GM19455 (cell line): ENCODE data around the gene TRIM24.

Experiments used
- ATAC-seq: cut with Tn5 transposase; IDR thresholded peaks from one replicate; pipeline ENCODE4 v1.9.1; 2021; ENCODE audit not compliant: unreplicated experiment

TRIM24 gene

DNA sequence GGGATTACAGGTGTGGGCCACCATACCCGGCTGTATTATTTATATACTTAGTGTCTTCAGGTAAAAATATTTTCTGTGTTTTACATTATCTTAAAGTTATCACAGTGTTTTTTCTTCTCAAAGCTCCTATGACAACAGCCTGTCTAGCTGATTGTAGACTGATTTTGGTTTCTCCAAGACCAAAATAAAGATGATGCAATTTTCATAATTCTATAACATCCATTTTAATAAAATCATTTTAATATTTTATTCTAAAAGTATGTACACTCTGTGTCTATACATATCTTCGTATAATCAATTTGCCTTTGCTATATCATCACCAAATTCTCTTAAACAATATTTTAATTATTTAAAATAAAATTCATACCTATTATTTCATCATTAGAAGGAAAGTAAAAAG is 108.6 kb downstream of the TRIM24 start:
- no peak for ATAC-seq

DNA sequence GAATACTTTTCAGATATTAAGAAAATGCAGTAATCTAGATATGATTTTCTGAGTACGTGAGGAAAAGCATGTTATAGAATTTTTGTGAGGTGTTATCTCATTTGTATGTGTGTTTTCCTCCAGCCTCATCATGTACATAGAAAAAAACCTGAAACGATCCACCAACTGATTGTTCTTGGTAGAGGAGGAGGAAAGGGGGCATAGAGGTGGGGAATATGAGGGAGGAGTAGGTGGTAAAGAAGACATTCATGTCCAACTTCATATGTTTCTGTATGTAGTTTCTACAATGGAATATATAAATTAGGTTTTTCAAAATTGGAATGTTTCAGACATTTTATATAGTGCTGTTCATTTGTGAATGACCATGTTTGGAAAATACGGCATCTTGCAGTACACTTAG is 109.4 kb downstream of the TRIM24 start:
- no peak for ATAC-seq

DNA sequence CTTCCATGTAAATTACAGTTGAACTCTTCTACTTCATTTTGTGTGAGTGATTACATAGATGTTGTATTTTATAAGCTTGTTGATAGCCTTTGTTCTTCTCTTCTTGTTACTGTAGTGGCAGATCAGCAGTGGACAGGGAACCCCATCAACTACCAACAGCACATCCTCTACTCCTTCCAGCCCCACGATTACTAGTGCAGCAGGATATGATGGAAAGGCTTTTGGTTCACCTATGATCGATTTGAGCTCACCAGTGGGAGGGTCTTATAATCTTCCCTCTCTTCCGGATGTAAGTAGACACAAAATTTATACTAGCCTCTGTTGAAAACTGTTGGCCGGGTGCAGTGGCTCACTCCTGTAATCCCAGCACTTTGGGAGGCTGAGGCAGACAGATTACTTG is 110.7 kb downstream of the TRIM24 start:
- no peak for ATAC-seq

DNA sequence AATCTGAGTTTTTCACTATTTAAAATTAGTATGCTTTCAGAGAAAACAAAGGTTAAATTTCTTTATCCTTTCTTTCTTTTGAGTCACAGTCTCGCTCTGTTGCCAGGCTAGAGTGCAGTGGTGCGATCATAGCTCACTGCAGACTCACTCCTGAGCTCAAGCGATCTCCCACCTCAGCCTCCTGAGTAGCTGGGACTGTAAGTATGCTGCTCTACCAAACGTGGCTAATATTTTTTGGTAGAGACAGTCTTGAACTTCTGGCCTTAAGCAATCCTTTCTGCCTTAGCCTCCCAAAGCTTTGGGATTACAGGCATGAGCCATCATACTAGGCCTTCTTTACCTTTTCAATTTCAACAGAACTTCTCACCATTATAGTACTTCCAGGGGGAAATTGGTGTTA is 113.7 kb downstream of the TRIM24 start:
- ATAC-seq: no peak

DNA sequence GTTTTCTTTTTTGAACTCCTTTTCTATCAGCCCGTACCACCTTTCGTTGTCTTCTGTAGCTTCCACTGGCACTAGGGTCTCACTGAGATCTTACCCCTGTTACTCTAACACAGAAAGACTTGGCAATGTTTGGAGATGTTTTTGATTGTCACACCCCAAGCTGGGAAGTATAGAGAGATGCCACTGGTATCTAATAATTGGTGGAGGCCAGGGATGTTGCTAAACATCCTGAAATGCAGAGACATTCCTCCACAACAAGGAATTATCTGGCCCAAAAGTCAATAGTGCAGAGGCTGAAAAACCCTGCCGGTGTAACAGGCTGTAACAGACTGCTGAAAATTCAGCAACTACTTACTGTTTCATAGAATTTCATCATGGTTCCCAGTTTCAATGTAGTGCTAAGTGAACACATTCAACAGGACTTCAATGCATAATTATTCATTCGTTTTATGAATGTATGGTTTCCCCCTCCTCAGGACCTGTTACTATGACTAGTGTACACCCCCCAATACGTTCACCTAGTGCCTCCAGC is 115.9 kb downstream of the TRIM24 start:
- ATAC-seq: no peak

DNA sequence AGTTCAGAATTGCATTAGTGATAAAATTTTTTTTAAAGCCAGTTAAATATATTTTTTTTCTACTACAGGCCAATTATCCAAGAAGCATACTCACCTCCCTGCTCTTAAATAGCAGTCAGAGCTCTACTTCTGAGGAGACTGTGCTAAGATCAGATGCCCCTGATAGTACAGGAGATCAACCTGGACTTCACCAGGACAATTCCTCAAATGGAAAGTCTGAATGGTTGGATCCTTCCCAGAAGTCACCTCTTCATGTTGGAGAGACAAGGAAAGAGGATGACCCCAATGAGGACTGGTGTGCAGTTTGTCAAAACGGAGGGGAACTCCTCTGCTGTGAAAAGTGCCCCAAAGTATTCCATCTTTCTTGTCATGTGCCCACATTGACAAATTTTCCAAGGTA is 119.1 kb downstream of the TRIM24 start:
- no peak for ATAC-seq

DNA sequence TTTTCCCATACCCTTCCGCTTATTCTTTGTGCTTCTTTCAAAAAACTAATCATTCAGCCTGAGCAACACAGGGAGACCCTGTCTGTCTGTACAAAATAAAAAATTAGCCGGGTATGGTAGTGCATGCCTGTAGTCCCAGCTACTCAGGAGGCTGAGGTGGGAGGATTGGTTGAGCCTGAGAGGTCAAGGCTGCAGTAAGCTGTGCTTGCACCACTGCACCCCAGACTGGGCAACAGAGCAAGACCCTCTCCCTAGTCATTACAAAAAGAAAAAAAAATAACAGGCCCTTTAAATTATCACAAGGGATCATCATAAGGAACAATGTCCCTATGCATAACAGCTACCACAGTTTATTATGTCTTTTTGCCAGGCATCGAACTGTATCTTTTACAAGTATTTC is 119.6 kb downstream of the TRIM24 start:
- no peak for ATAC-seq

DNA sequence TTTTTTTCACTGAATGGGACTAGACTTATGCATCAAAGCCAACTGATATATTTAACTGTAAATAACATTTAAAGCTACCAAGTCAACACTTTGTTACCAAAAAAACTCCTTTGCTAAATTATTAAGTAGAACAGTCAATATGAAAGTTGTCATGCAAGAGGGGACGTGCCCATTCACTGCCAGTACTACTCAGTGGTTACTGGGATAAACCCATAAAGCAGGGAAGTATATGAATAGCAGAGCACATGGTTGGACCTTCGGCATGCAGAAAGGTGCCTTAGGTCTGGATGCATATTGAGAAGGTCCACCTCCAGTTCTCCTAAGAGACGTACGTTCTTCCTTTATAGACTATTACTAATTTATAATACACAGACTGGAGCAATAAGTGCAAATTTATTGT is 121.0 kb downstream of the TRIM24 start:
- ATAC-seq: no peak

DNA sequence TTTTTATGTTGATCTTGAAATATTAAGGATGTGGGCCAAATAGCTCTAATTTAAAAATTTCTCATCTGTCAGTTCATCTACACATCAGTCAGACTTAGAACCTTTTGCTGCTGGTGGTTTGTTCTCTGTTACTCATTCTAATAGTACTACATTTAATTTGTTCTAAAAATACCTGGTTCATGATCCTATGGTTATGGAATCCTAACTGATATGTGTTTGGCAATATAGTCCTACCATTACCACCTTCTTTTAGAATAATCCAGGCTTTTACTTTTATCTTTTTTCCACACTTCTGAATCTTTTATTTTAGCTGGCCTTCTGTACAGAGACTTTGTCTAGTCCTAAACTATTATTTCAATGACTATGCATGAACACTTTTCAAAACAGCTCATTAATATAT is 124.2 kb downstream of the TRIM24 start:
- ATAC-seq: no peak

DNA sequence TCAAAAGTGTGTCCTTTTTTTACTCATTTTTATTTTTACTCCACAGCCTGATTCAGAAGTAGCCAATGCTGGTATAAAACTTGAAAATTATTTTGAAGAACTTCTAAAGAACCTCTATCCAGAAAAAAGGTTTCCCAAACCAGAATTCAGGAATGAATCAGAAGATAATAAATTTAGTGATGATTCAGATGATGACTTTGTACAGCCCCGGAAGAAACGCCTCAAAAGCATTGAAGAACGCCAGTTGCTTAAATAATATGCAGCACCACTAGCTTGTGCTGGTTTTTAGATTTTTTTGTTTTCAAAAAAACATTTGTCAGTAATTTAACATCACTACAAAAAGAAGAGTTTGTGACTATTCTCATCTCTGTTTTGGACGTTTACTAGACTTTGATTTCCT is 124.6 kb downstream of the TRIM24 start:
- no peak for ATAC-seq

DNA sequence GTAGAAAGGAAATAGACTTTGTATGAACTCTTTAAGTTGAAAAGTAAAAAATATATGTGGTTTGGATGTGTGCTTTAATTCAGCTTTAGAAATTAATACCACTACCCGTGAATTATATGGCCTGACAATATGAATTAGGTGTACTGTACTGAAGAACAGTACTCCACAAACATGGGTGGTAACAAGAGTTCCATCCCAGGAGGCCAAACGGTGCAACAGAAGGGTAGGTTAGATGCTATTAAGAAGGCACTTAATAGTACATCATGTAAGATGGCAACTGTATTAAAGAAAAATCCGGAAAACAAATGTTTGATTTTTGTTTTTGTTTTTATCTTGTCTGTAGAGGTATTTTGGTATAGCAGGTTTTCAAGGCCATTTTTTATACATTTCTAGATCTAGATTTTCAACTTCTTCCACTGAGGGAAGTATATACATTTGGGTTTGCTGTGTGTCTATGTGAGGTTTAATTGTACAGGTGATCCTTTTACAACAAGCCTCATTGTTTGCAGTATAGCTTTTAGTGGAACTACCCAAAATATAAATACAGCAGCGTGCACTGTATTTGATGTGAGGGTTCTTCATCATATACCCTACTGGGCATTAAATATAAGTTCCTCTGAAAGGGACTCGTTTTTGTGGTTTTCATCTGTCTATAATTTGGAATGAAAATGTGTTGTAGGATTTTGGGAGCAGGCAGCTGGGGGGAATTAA is 125.4 kb downstream of the TRIM24 start:
- ATAC-seq: no peak

DNA sequence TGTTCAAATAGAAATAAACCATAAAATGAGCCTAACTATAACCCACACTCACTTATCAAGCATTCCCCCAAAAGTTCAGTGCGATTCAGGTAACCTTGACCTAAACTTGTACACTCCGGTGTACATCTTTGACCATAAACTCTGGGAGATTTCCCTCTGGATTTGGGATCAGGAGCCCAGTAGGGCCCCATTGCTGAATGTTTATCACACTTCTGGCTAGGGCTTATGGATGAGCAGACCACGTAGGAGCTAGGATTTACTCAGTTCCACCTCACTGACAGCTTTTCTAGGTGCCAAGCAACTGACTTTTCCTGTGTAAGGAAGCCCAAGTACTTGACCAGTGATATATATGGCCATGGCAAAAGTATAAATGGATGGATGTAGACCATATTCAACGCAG is 127.4 kb downstream of the TRIM24 start:
- no peak for ATAC-seq

DNA sequence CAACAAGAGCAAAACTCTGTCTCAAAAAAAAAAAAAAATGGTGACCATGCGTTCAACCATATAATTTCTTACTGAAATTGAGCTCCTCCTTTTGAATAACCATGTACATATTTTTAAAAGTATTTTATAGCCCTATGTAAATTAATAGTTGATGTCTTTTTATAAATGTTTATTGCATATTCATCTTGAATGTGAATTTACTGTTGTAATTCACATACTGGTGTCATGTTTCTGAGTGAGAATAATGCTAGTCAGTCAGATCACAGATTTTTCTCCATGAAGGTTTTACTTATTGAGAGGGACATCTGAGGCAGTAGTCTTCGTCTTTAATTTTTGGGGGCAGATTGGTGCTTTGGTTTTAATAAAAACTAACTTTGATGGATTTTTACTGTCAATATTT is 128.9 kb downstream of the TRIM24 start:
- ATAC-seq: no peak

DNA sequence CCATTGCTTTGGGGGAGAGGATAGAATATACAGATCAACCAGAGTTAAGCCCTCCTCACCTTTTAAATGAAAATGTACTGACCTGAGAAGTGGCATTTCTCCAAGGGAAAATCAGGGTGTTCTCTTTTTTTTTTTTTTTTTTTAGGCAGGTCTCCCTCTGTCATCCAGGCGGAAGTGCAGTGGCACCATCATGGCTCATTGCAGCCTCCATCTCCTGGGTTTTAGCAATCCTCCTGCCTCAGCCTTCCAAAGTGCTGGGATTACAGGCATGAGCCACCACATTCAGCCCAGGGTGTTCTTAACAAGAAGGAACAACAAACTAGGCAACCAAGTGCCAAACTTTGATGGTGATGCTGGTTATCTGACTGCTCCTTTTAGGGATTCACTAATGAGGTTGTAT is 130.1 kb downstream of the TRIM24 start:
- ATAC-seq: no peak

DNA sequence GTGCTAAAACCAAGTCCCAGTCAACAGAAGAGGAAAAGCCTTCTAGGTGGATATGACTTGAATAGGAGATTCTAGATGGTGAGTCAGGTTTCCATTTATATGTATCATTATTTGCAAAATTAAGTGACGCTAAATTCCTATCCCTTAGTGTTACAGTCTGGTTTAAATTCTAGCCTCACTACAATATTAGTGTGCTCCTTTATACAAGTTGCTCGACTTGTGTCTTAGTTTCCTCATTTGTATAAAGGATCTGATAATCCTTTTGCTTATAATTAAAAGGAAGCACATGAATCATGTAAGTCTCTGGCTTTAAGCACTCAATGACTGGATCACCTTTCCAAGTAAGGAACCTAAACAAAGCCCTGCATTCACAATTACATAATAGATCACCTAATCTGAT is 135.4 kb downstream of the TRIM24 start:
- no peak for ATAC-seq

DNA sequence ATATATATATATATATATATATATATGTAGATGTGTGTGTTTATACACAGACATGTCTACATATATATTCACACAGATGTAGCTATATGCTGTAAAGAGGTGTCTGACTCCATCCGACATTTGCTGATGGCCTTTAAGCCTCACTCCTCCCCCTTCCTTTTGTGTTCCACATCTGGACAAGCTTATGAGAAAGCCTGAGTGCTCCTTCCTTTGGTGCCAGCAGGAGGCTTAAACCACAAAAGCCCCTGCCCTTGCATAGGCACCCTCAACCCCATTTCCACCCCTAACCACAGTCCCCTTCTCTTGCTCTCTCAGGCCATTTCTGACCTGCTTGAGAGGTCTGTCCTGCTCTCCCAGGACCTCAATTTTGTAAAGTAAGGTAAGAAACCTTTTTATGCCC is 142.4 kb downstream of the TRIM24 start:
- ATAC-seq: no peak

DNA sequence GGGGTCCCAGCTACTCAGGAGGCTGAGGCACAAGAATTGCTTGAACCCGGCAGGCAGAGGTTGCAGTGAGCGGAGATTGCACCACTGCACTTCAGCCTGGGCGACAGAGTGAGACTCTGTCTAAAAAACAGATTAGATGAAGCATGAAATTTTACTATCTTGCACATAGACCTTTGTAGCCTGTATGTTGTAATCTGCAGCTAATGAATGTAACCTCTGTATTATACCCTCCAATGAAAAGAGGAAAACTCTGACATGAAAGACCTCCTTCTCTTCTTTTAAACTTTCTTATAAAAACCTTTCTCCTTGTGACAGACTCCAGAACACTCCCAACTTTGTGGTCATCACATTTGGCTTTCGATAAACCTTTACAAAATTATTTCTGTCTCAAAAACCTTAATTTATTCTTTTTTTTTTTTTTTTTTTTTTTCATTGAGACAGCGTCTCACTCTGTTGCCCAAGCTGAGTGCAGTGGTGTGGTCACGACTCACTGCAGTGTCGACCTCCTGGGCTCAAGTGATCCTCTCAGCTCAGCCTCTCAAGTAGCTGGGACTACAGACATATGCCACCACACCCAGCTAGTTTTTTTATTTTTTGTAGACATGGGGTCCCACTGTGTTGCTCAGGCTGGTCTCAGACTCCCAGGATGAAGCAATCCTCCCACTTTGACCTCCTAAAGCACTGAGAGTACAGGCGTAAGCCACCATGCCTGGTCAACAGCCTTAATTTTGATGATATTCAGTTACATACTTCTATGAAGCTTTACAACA is 143.7 kb downstream of the TRIM24 start:
- no peak for ATAC-seq

DNA sequence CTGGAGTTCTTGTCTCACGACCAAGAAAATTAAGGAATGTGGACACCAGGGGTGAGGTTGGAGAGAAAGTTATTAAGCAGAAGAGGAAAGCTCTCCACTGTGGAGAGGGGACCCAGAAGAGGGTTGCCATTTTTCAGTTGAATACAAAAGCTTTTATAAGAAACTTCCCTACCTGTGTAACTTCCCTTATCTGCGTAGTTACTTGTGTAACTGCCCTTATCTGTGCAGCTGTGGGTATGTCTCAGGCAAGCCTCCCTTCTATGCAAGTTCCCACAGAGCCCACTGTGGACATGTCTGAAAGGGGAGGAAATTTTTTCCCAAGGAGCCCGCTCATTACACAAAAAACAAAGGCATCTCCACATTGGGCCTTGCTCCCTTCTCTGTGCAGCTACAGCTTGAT is 146.2 kb downstream of the TRIM24 start:
- ATAC-seq: no peak

DNA sequence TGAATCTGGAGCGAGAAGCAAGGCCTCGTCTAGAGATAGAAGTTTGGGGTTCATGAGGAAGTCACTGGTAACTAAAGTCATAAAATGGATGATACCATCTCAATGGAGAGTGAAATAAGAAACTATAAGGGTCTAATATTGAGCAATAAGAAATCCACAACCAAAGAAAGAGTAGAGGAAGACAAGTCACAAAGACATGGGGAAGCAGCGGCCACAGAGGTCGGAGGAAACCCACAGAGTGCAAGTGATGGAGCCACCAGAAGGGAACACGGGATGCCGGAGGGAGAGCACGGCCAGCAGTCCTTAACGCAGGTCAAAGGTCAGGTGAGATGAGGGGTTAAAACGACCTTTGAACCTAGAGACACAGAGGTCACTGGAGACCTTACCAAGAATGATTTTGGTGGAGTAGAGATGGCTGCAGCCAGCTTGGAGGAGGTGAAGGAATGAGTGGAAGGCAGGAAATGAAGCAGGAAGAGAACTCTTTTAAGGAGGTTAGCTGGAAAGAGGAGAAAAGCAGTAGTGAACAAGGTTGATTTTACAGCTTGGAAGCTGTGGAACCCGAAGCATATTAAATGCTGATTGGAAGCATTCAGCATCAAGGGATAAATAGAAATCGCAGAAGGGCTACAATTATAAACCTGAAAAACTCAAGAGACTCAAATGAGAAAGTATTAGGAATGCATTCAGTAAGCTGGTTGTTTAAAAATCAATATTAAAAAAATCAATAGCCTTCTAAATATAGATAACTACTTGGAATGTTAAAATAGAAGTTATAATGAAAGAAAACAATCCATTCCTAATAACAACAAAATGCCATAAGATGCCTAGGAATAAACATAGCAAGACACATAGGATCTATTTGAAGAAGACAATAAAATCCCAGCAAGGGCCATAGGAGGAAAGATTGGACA is 147.4 kb downstream of the TRIM24 start:
- ATAC-seq: no peak

DNA sequence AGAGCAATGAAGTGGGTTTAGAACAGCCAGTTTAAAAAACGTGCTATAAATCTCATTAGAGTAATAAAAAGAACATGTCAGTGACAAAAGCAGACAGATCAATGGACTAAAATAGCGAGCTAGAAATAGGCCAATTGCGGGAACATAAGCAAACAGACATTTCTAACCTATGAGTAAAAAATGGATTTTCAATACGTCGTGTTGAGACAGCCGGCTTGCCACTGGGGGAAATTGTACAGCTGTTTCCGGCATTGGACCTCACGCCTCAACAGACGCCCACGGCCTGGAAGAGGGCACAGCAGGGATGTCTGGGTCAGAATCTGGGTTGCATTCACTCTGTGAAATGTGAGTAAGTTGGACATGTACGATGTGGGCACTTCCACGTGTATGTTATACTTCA is 148.2 kb downstream of the TRIM24 start:
- peak; percentile 71 for ATAC-seq

DNA sequence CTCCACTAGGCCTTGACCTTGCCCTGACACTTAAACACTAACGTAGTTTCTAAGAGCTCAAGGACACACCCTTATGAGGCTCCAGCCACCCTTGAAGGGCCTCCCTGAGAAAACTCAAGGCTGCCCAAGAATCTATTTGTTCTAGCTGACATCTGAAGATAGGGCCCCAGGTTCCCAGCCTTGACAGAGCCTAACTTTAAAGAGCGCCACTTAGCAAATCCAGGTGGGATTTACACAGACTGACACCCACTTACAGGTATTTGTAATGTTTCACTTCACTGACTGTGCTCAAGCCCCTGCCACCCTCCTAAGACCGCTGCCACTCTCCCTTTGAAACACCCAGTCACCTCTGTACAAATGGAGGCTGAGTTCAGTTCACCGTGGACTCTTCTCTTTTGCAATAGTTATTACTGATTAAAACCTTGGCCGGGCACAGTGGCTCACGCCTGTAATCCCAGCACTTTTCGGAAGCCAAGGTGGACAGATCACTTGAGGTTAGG is 150.7 kb downstream of the TRIM24 start:
- no peak for ATAC-seq
